Omental fat pad (tissue), 4 donors: ENCODE measurements around the gene STK36. TPM values are rescaled to one million over a fixed set of nuclear protein-coding genes. Genes with fewer than 3 reads are reported as not detected.

Experiments used
- ATAC-seq: fragments of 150-250 bp; one replicate; pipeline ENCODE4 v1.9.1; 2016; ENCODE audit warnings: mild to moderate bottlenecking, moderate library complexity; ENCODE audit not compliant: low FRiP score
- DNase-seq: peaks from one replicate; pipeline ENCODE4 v3.0.0-alpha.2; 2019; ENCODE audit warnings: low spot score
- CTCF ChIP-seq, 3 donors: fragments of 450-650 bp; IDR thresholded peaks; one replicate each; pipeline ENCODE4 v1.5.1; 2016 to 2017; ENCODE audit warnings: antibody characterized with exemption in 3 of 3, mild to moderate bottlenecking in 3 of 3, moderate library complexity in 2 of 3
- total RNA-seq, 4 donors: library from RNA; depleted of rRNA; stranded (reverse); fragments of >200 nt; gene quantifications; one replicate each; pipeline ENCODE4 v1.1.0, GENCODE V29; 2016

STK36 gene
- total RNA-seq, 4 donors from 2014 or later, result 15.6 to 45.7 (median 23.1) TPM

DNA sequence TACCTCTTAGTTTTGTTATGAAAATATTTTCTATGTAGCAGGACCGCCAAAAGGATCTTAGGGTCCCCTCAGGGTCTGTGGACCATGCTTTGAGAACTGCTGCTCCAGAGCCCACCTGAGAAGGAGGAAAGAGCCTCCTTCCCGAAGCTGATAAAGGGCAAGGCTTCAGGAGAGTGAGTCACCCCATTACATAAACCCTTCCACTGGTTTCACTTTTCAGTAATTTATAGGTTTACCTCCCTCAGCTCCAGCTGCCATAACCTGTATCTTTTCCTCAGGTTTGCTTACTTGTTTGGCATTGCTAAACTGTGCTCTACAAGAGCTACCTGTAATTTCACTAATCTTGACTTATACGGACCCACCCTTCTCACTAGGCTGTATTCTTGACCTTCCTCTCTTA, 45.4 kb downstream of the STK36 start:
- TF ChIP-seq CTCF (IDR thresholded peaks at IDR 0.05), result no peak
- ATAC-seq, result peak; percentile 88

GRCh38 chr2:218718058-218718457, 46.2 kb downstream of the STK36 start:
- no peak for DNase-seq
- no peak for TF ChIP-seq CTCF (IDR thresholded peaks at IDR 0.05)
- no peak for ATAC-seq

More for the DNA sequence above, 45.4 kb downstream of the STK36 start:
- no peak for DNase-seq

- no peak for TF ChIP-seq CTCF (IDR thresholded peaks at IDR 0.05)
- no peak for ATAC-seq
- DNase-seq, result no peak
Measured at GRCh38 chr2:218719457-218719856, 47.6 kb downstream of the STK36 start.

DNA sequence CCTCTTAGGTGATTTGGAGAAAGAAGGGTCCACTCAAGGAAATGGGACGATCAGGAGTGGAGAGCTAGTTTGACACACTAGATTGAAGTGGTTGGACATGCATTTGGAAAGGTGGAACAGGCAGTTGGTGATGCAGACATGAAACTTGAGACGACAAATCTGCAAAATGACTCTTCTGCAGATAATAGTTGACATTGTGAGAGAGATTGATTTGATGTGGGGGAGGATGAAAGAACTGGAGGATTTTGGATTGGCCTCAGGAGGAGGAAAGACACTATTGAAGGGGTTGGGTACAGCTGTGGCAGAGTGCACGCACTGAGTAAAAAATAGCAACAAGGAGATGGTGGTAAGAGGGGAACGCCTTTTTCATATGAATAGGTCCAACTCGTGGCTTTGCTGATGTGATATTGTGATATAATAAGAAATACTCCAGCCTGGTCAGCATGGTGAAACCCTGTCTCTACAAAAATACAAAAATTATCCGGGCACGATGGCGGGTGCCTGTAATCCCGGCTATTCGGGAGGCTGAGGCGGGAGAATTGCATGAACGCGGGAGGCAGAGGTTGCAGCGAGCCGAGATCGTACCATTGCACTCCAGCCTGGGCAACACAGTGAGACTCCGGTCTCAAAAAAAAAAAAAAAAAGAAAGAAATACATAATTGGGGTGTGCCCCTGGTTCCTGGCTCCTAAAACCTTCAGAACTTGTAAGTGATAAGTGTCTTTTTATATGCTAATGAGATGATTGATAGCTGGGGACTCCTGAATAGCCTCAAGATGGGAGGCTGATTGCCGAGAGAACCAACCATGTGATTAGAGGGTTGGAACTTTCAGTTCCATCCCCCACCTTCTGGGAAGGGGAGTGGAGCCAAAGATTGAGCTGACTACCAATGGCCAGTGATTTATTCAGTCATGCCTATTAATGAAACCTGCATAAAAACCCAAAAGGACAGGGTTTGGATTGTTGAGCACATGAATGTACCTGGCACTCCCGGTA, 48.5 kb downstream of the STK36 start:
- DNase-seq (no peak), ATAC-seq (no peak)
- TF ChIP-seq CTCF (IDR thresholded peaks at IDR 0.05), result no peak

- DNase-seq (no peak), ATAC-seq (no peak)
- no peak for TF ChIP-seq CTCF (IDR thresholded peaks at IDR 0.05)
Measured at GRCh38 chr2:218721488-218721887, 49.6 kb downstream of the STK36 start.

GRCh38 chr2:218721934-218722333, 50.0 kb downstream of the STK36 start:
- ATAC-seq (no peak), DNase-seq (no peak)
- no peak for TF ChIP-seq CTCF (IDR thresholded peaks at IDR 0.05)

DNA sequence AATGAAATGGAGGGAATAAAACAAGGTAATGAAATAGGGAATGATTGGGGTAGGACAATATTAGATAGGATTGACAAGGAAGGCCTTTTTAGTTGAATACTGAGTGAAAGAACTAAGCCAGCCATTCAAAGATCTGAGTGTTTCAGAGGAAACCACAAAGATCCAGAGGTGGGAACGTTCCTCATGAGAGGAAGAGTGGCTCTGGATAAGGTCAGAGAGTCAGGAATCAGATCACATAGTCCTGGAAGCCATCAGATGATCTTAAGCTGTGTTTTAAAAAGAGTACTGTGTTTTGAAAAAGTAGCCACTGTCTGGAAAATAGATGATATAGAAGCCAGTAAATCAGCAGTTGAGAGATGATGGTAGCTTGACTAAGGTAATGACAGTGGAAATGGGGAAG, 50.5 kb downstream of the STK36 start:
- DNase-seq (no peak), ATAC-seq (no peak)
- TF ChIP-seq CTCF (IDR thresholded peaks at IDR 0.05), result no peak
